HEK293 (cell line): ENCODE data around the gene CAMK2N2.

ENCODE experiments used
- CTCF ChIA-PET: fragments of 350-600 bp; formaldehyde crosslinking; extraction: SDS; loops from one replicate; lab custom pipeline; 2021; ENCODE audit warnings: antibody characterized with exemption; lab: Yijun Ruan, JAX
- POLR2A ChIA-PET: fragments of 300-600 bp; formaldehyde crosslinking; extraction: SDS; loops from one replicate; lab custom pipeline; 2020; ENCODE audit warnings: antibody characterized with exemption, inconsistent platforms; lab: Yijun Ruan, JAX
- H3K27ac ChIP-seq: fragments of 200-500 bp; sonication (Bioruptor generic); 2 replicates; pipeline ENCODE4 v1.5.1; 2014; ENCODE audit warnings: low read depth, low read length, control low read depth, inconsistent platforms; ENCODE audit errors: extremely low read depth
- H3K36me3 ChIP-seq, 2 experiments: fragments of 200-500 bp in 1 of 2; sonication (Bioruptor generic) in 1 of 2; 1 replicate in 1 of 2; 2 replicates in 1 of 2; pipeline ENCODE4 v1.5.1; 2014 to 2017; ENCODE audit warnings: inconsistent platforms in 2 of 2, low read length in 2 of 2; ENCODE audit not compliant: control insufficient read depth in 2 of 2, insufficient read depth in 1 of 2
- H3K4me1 ChIP-seq: fragments of 200-500 bp; sonication (Bioruptor generic); 2 replicates; pipeline ENCODE4 v1.5.1; 2014; ENCODE audit warnings: mild to moderate bottlenecking, low read length, inconsistent platforms; ENCODE audit not compliant: control insufficient read depth, insufficient read depth
- H3K4me3 ChIP-seq: 2 replicates; pipeline ENCODE4 v1.5.1; 2011; ENCODE audit warnings: low read depth, mild to moderate bottlenecking, control low read depth, low read length, moderate library complexity
- H3K9me3 ChIP-seq: fragments of 200-500 bp; sonication (Bioruptor generic); 2 replicates; pipeline ENCODE4 v1.5.1; 2014; ENCODE audit warnings: low read depth, low read length, inconsistent platforms; ENCODE audit not compliant: control insufficient read depth, insufficient read depth
- GLI4 ChIP-seq: fragments of 450-650 bp; formaldehyde crosslinking; IDR thresholded peaks from 2 replicates; pipeline ENCODE4 v1.5.1; 2016; ENCODE audit warnings: missing biosample characterization, missing genetic modification characterization
- PRDM4 ChIP-seq: fragments of 450-650 bp; formaldehyde crosslinking; IDR thresholded peaks from 2 replicates; pipeline ENCODE4 v1.5.1; 2017; ENCODE audit warnings: missing biosample characterization, missing genetic modification characterization
- SP2 ChIP-seq: fragments of 450-650 bp; formaldehyde crosslinking; IDR thresholded peaks from 2 replicates; pipeline ENCODE4 v1.5.1; 2016; ENCODE audit warnings: missing biosample characterization, missing genetic modification characterization
- TSHZ1 ChIP-seq: fragments of 450-650 bp; formaldehyde crosslinking; IDR thresholded peaks from 2 replicates; pipeline ENCODE4 v1.5.1; 2016; ENCODE audit warnings: missing biosample characterization, missing genetic modification characterization, borderline replicate concordance
- ZNF10 ChIP-seq: fragments of 450-650 bp; formaldehyde crosslinking; IDR thresholded peaks from 2 replicates; pipeline ENCODE4 v1.5.1; 2017; ENCODE audit warnings: missing biosample characterization, missing genetic modification characterization
- ZNF148 ChIP-seq: fragments of 450-650 bp; formaldehyde crosslinking; IDR thresholded peaks from 2 replicates; pipeline ENCODE4 v1.5.0; 2017; ENCODE audit warnings: missing biosample characterization, missing genetic modification characterization, borderline replicate concordance
- ZNF621 ChIP-seq: fragments of 450-650 bp; formaldehyde crosslinking; IDR thresholded peaks from 2 replicates; pipeline ENCODE4 v1.5.1; 2017; ENCODE audit warnings: missing biosample characterization, missing genetic modification characterization
- ZNF645 ChIP-seq: fragments of 450-650 bp; formaldehyde crosslinking; IDR thresholded peaks from 2 replicates; pipeline ENCODE4; 2016; ENCODE audit warnings: missing biosample characterization, missing genetic modification characterization
- ZNF701 ChIP-seq: fragments of 450-650 bp; formaldehyde crosslinking; IDR thresholded peaks from 2 replicates; pipeline ENCODE4 v1.5.1; 2016; ENCODE audit warnings: missing biosample characterization, missing genetic modification characterization
- ZSCAN16 ChIP-seq: fragments of 450-650 bp; formaldehyde crosslinking; IDR thresholded peaks from 2 replicates; pipeline ENCODE4 v1.5.1; 2016; ENCODE audit warnings: missing biosample characterization, missing genetic modification characterization

CAMK2N2 gene

GRCh38 chr3:184211718-184212117, 49.6 kb downstream of the CAMK2N2 start (continued):
- TF ChIP-seq GLI4 (tag by site-specific recombination), result no peak
- TF ChIP-seq PRDM4, result no peak
- no peak for TF ChIP-seq ZNF701 (tag by site-specific recombination)
- no peak for TF ChIP-seq ZNF148 (tag by site-specific recombination)
- no peak for TF ChIP-seq ZNF10
- TF ChIP-seq, all 188 proteins: peak for 0

- POLR2A ChIA-PET, result no interaction called here
- CTCF ChIA-PET, result interaction anchor here (1.2 kb wide), 1 partner anchor 17 kb away, joined by 4 read pairs; no protein-coding TSS in a partner anchor
- no peaks in the 10 kb centered on the region for H3K36me3 ChIP-seq
- H3K27ac ChIP-seq, result no peak overlapping the region
- TF ChIP-seq TSHZ1 (no peak), SP2 (no peak), ZNF645 (tag by site-specific recombination) (no peak), ZNF621 (tag by site-specific recombination) (no peak), ZSCAN16 (tag by site-specific recombination) (no peak)
- TF ChIP-seq, all 188 proteins: peak for 0
- H3K9me3 ChIP-seq, result no peaks in the 10 kb centered on the region
- no peak overlapping the region for H3K4me3 ChIP-seq
- no peaks in the 10 kb centered on the region for H3K4me1 ChIP-seq
Measured at GRCh38 chr3:184211297-184211696, 50.1 kb downstream of the CAMK2N2 start.
